Measurements from ENCODE around the gene STK25. TPM values are rescaled to one million over a fixed set of nuclear protein-coding genes. Genes with fewer than 3 reads are reported as not detected.

The STK25 gene
- 580 and 628 TPM in 2 replicates for polyA plus RNA-seq
- 230 and 246 TPM in 2 replicates for polyA minus RNA-seq

GRCh38 chr2:241508240-241509154 lies at the start of gene STK25:
Gene STK25, minus strand, starts transcription at chr2:241508584. Its CDS starts 549 bp downstream, at chr2:241508035.
- Histone ChIP-seq H3K27me3 (ENCODE audit: insufficient read depth, low read depth, low read length) (no peaks in the 10 kb centered on the region), H3F3A (ENCODE audit: insufficient read depth, low read length, poor library complexity, severe bottlenecking) (no peaks in the 10 kb centered on the region), H3K27ac (ENCODE audit: low read length) (peak within 1 kb of the TSS; percentile 82), H3K79me2 (replicated peaks; ENCODE audit: insufficient read depth, low read length) (peaks cover 27% of the 10 kb centered on the region), H2AFZ (ENCODE audit: low read depth, low read length) (peak within 1 kb of the TSS; percentile 74), H4K20me1 (ENCODE audit: insufficient read depth) (peaks cover 7% of the 10 kb centered on the region), H3K9me2 (ENCODE audit: insufficient read depth, low read length) (no peaks in the 10 kb centered on the region), H3K9me3 (ENCODE audit: low read length) (no peaks in the 10 kb centered on the region), H3K4me2 (ENCODE audit: low read length) (peak within 1 kb of the TSS; percentile 60), H3K36me3 (ENCODE audit: insufficient read depth, low read length) (no peaks in the 10 kb centered on the region), H3K9ac (ENCODE audit: low read length) (peak within 1 kb of the TSS; percentile 83), H3K4me3 (ENCODE audit: low read length) (peak within 1 kb of the TSS; percentile 99)
- TF ChIP-seq TAF1 (IDR thresholded peaks at IDR 0.05; ENCODE audit: low read depth) (peak; percentile 36), SMC3 (conservative IDR thresholded peaks at IDR 0.05; ENCODE audit: poor library complexity) (peak; percentile 36), REST (IDR thresholded peaks at IDR 0.05; ENCODE audit: borderline replicate concordance) (peak; percentile 32), MXI1 (conservative IDR thresholded peaks at IDR 0.05; ENCODE audit: poor library complexity, severe bottlenecking) (peak; percentile 85), CTCF (IDR thresholded peaks at IDR 0.05; ENCODE audit: poor library complexity, severe bottlenecking) (peak; percentile 13), POLR2AphosphoS5 (IDR thresholded peaks at IDR 0.05) (peak; percentile 79), RAD21 (conservative IDR thresholded peaks at IDR 0.05) (no peak), EZH2 (IDR thresholded peaks at IDR 0.05; ENCODE audit: borderline replicate concordance, insufficient read depth, low read length, poor library complexity, severe bottlenecking) (no peak), EP300 (conservative IDR thresholded peaks at IDR 0.05; ENCODE audit: poor library complexity, severe bottlenecking) (no peak)

- Histone ChIP-seq H3K9ac (ENCODE audit: low read length) (no peak overlapping the region), H3K9me3 (ENCODE audit: low read length) (peaks cover 15% of the 10 kb centered on the region), H3K27ac (ENCODE audit: low read length) (no peak overlapping the region), H4K20me1 (ENCODE audit: insufficient read depth) (no peaks in the 10 kb centered on the region), H3K36me3 (ENCODE audit: insufficient read depth, low read length) (no peaks in the 10 kb centered on the region), H3F3A (ENCODE audit: insufficient read depth, low read length, poor library complexity, severe bottlenecking) (no peaks in the 10 kb centered on the region), H3K4me3 (ENCODE audit: low read length) (no peak overlapping the region), H3K9me2 (ENCODE audit: insufficient read depth, low read length) (no peaks in the 10 kb centered on the region), H3K4me2 (ENCODE audit: low read length) (no peak overlapping the region), H3K27me3 (ENCODE audit: insufficient read depth, low read depth, low read length) (peaks cover 36% of the 10 kb centered on the region), H2AFZ (ENCODE audit: low read depth, low read length) (no peak overlapping the region), H3K79me2 (replicated peaks; ENCODE audit: insufficient read depth, low read length) (no peaks in the 10 kb centered on the region)
- no peak for TF ChIP-seq REST (IDR thresholded peaks at IDR 0.05; ENCODE audit: borderline replicate concordance)
- TF ChIP-seq MXI1 (conservative IDR thresholded peaks at IDR 0.05; ENCODE audit: poor library complexity, severe bottlenecking): no peak
- no peak for TF ChIP-seq TAF1 (IDR thresholded peaks at IDR 0.05; ENCODE audit: low read depth)
- TF ChIP-seq CTCF (IDR thresholded peaks at IDR 0.05; ENCODE audit: poor library complexity, severe bottlenecking): no peak
- TF ChIP-seq POLR2AphosphoS5 (IDR thresholded peaks at IDR 0.05): no peak
- TF ChIP-seq EP300 (conservative IDR thresholded peaks at IDR 0.05; ENCODE audit: poor library complexity, severe bottlenecking): no peak
- no peak for TF ChIP-seq RAD21 (conservative IDR thresholded peaks at IDR 0.05)
- TF ChIP-seq EZH2 (IDR thresholded peaks at IDR 0.05; ENCODE audit: borderline replicate concordance, insufficient read depth, low read length, poor library complexity, severe bottlenecking): no peak
These were observed 48.4 kb upstream of the STK25 start for GRCh38 chr2:241556746-241557145.
